Prostate gland (tissue), 2 donors: Measurements from ENCODE around the gene AMN. TPM values are rescaled to one million over a fixed set of nuclear protein-coding genes. Genes with fewer than 3 reads are reported as not detected.

Experiments
- DNase-seq: peaks from one replicate; pipeline ENCODE4 v3.0.0-alpha.2; 2019; ENCODE audit warnings: low spot score
- H3K27ac ChIP-seq, 2 donors: fragments of 200-600 bp; sonication (generic); 2 replicates each; pipeline ENCODE4 v1.5.1; 2017 to 2019
- H3K27me3 ChIP-seq: fragments of 200-600 bp; sonication (generic); replicated peaks from 2 replicates; pipeline ENCODE4 v1.5.1; 2019; ENCODE audit not compliant: insufficient read depth
- H3K36me3 ChIP-seq, 2 donors: fragments of 200-600 bp; sonication (generic); 1 replicate in 1 of 2; 2 replicates in 1 of 2; pipeline versions ENCODE4 v1.5.1 to v1.8.1; 2017 to 2019
- H3K4me1 ChIP-seq: fragments of 200-600 bp; sonication (generic); replicated peaks from 2 replicates; pipeline ENCODE4 v1.5.1; 2019
- H3K4me3 ChIP-seq, 2 donors: fragments of 200-600 bp; sonication (generic); 2 replicates each; pipeline ENCODE4 v1.5.1; 2017 to 2019
- H3K9me3 ChIP-seq: fragments of 200-600 bp; sonication (generic); 2 replicates; pipeline ENCODE4 v1.5.1; 2017
- CTCF ChIP-seq, 4 experiments: fragments of 200-600 bp in 2 of 4; fragments of 450-650 bp in 2 of 4; sonication (generic) in 2 of 4; IDR thresholded peaks; 1 replicate in 3 of 4; 2 replicates in 1 of 4; pipeline ENCODE4 v1.5.1; 2016 to 2019; ENCODE audit warnings: antibody characterized with exemption in 4 of 4, mild to moderate bottlenecking in 2 of 4, moderate library complexity in 2 of 4
- POLR2A ChIP-seq: fragments of 450-650 bp; IDR thresholded peaks from one replicate; pipeline ENCODE4 v1.6.1; 2016; ENCODE audit warnings: antibody characterized with exemption, mild to moderate bottlenecking
- POLR2AphosphoS5 ChIP-seq: sonication (generic); formaldehyde crosslinking; IDR thresholded peaks from one replicate; pipeline ENCODE4 v1.6.1; 2017; ENCODE audit warnings: antibody characterized with exemption
- WGBS: methylation state at CpG from one replicate; pipeline ENCODE4 v1.1.5; 2018; 5-methylcytosine and 5-hydroxymethylcytosine counted together
- intact Hi-C: fragments of 100-400 bp; cut with DNase I; formaldehyde crosslinking; loops from one replicate; pipeline ENCODE4 v1.14.2; 2022
- total RNA-seq, 2 donors: library from RNA; depleted of rRNA; stranded (reverse); fragments of >200 nt; gene quantifications; one replicate each; pipeline ENCODE4 v1.1.0, GENCODE V29; 2016

AMN gene
- total RNA-seq, 2 donors from 2014 or later = 0.91 to 1.6 TPM

GRCh38 chr14:102908766-102909455 lies 13.6 kb upstream of the AMN start:
- Histone ChIP-seq H3K27me3 (no peaks in the 10 kb centered on the region), H3K9me3 (no peaks in the 10 kb centered on the region), H3K36me3 (no peaks in the 10 kb centered on the region), H3K27ac (no peak overlapping the region), H3K4me3 (no peak overlapping the region), H3K4me1 (no peaks in the 10 kb centered on the region)
- WGBS = 91% methylated on average over 26 of the region's 29 CpGs
- TF ChIP-seq POLR2A = no peak
- TF ChIP-seq CTCF (IDR thresholded peaks at IDR 0.05) = no peak
- no peak for TF ChIP-seq POLR2AphosphoS5
- DNase-seq = no peak
- intact Hi-C loops = no loop called here

- DNase-seq = no peak
- TF ChIP-seq POLR2AphosphoS5 (no peak), CTCF (IDR thresholded peaks at IDR 0.05) (no peak), POLR2A (no peak)
- Histone ChIP-seq H3K4me1 (no peaks in the 10 kb centered on the region), H3K4me3 (no peak overlapping the region), H3K9me3 (no peaks in the 10 kb centered on the region), H3K27me3 (no peaks in the 10 kb centered on the region), H3K36me3 (no peaks in the 10 kb centered on the region), H3K27ac (no peak overlapping the region)
- WGBS = 75% methylated on average over 7 of the region's 10 CpGs
- intact Hi-C loops = no loop called here
Observed at GRCh38 chr14:102909462-102909861, 13.0 kb upstream of the AMN start.

GRCh38 chr14:102909911-102910310 lies 12.6 kb upstream of the AMN start:
- Histone ChIP-seq H3K9me3 (no peaks in the 10 kb centered on the region), H3K4me3 (no peak overlapping the region), H3K27ac (no peak overlapping the region), H3K27me3 (no peaks in the 10 kb centered on the region), H3K36me3 (no peaks in the 10 kb centered on the region), H3K4me1 (no peaks in the 10 kb centered on the region)
- DNase-seq = no peak
- TF ChIP-seq POLR2A (no peak), CTCF (IDR thresholded peaks at IDR 0.05) (no peak), POLR2AphosphoS5 (no peak)
- intact Hi-C loops = loop anchor here (5.0 to 10.0 kb wide), 2 partner anchors 138 to 215 kb away; no protein-coding TSS in a partner anchor
- WGBS = 77% methylated on average over 8 of the region's 10 CpGs

- Histone ChIP-seq H3K27ac (no peak overlapping the region), H3K27me3 (no peaks in the 10 kb centered on the region), H3K4me3 (no peak overlapping the region), H3K9me3 (no peaks in the 10 kb centered on the region), H3K4me1 (no peaks in the 10 kb centered on the region), H3K36me3 (no peaks in the 10 kb centered on the region)
- intact Hi-C loops = loop anchor here (5.0 to 10.0 kb wide), 2 partner anchors 138 to 216 kb away; no protein-coding TSS in a partner anchor
- no peak for DNase-seq
- 87% methylated on average over 21 of the region's 21 CpGs for WGBS
- TF ChIP-seq CTCF (IDR thresholded peaks at IDR 0.05) = no peak
- no peak for TF ChIP-seq POLR2AphosphoS5
- TF ChIP-seq POLR2A = no peak
Observed at GRCh38 chr14:102910442-102910841, 12.0 kb upstream of the AMN start.

GRCh38 chr14:102911541-102911951 lies 10.9 kb upstream of the AMN start:
- no peak for TF ChIP-seq POLR2A
- no peak for TF ChIP-seq POLR2AphosphoS5
- TF ChIP-seq CTCF (IDR thresholded peaks at IDR 0.05) = no peak
- no peaks in the 10 kb centered on the region for H3K36me3 ChIP-seq
- H3K9me3 ChIP-seq = no peaks in the 10 kb centered on the region
- no peak overlapping the region for H3K4me3 ChIP-seq
- intact Hi-C loops = loop anchor here (5.0 to 10.0 kb wide), 2 partner anchors 139 to 217 kb away; no protein-coding TSS in a partner anchor
- H3K27ac ChIP-seq = no peak overlapping the region
- no peak for DNase-seq
- WGBS = 84% methylated on average over 19 of the region's 19 CpGs
- no peaks in the 10 kb centered on the region for H3K4me1 ChIP-seq
- H3K27me3 ChIP-seq = no peaks in the 10 kb centered on the region
